Psoas muscle (tissue), 8 donors: Measurements from ENCODE around the gene MAPK7. TPM values are rescaled to one million over a fixed set of nuclear protein-coding genes. Genes with fewer than 3 reads are reported as not detected.

Experiments used
- ATAC-seq, 4 donors: fragments of 200-7000 bp; cut with Tn5 transposase; one replicate each; pipeline ENCODE4 v1.9.1; 2020; ENCODE audit warnings: moderate library complexity in 3 of 4, mild to moderate bottlenecking in 2 of 4
- DNase-seq, 2 donors: peaks; one replicate each; pipeline ENCODE4 v3.0.0-alpha.2; 2020
- H3K27ac ChIP-seq: fragments of 200-600 bp; one replicate; pipeline ENCODE4 v1.8.0; 2022
- H3K27me3 ChIP-seq, 3 donors: fragments of 200-600 bp in 1 of 3; one replicate each; pipeline versions ENCODE4 v1.6.1 to v1.8.0; 2013 to 2022; ENCODE audit warnings: low read length in 2 of 3, mild to moderate bottlenecking in 2 of 3, moderate library complexity in 1 of 3; ENCODE audit not compliant: insufficient read depth in 3 of 3
- H3K36me3 ChIP-seq, 2 donors: fragments of 200-600 bp in 1 of 2; one replicate each; pipeline versions ENCODE4 v1.6.1 to v1.8.0; 2013 to 2022; ENCODE audit warnings: low read depth in 1 of 2, mild to moderate bottlenecking in 1 of 2, moderate library complexity in 1 of 2; ENCODE audit not compliant: insufficient read depth in 1 of 2
- H3K4me1 ChIP-seq: fragments of 200-600 bp; one replicate; pipeline ENCODE4 v1.8.0; 2022
- H3K4me3 ChIP-seq: fragments of 200-600 bp; one replicate; pipeline ENCODE4 v1.8.0; 2022; ENCODE audit warnings: mild to moderate bottlenecking
- H3K9me3 ChIP-seq: fragments of 200-600 bp; one replicate; pipeline ENCODE4 v1.8.0; 2022
- CTCF ChIP-seq: fragments of 200-600 bp; IDR thresholded peaks from one replicate; pipeline ENCODE4 v1.8.0; 2022; ENCODE audit warnings: antibody characterized with exemption
- WGBS, 3 donors: extraction: QIAGEN DNeasy Blood & Tissue Kit; methylation state at CpG; one replicate each; pipeline versions ENCODE4 v1.1.6 to v1.1.7; 2013; 5-methylcytosine and 5-hydroxymethylcytosine counted together
- intact Hi-C, 2 donors: fragments of 100-400 bp; cut with DNase I; formaldehyde crosslinking; loops; one replicate each; pipeline versions ENCODE4 v1.11.0 to v1.14.2; 2022
- polyA plus RNA-seq, 3 donors: library from polyadenylated mRNA; stranded (reverse); fragments of 200-250 nt; gene quantifications; one replicate each; pipeline ENCODE4 v1.2.3, GENCODE V29; 2013
- total RNA-seq, 4 donors: library from RNA; stranded (reverse); fragmentation: NEBNext Ultra II Directional in 2 of 4; extraction: Animal tissue kit (Norgen Biotek cat#: 25700) in 2 of 4; gene quantifications; one replicate each; pipeline versions ENCODE4 v1.2.1 to v1.2.4, GENCODE V29; 2021 to 2023
- donor health status: healthy with polysubstance abuse.
- donor health status: DM: no; HTN: no; CAD: no; lungs with moderate emphysema.
- donor health status: Bipolar disorder and iron deficiency.
- donor health status: healthy.
- donor health status: DM: yes; HTN: yes; CAD: no.
- donor health status: DM: no; HTN: no; CAD: no.
- donor health status: DM: no; HTN: no; CAD: no.
- donor health status: DM: yes; HTN: yes; CAD: no.

MAPK7 gene
- total and polyA plus RNA-seq, 7 donors: 6.1 to 12.6 (median 7.5) TPM

- Histone ChIP-seq H3K4me1 (no peaks in the 10 kb centered on the region), H3K36me3 (no peaks in the 10 kb centered on the region), H3K27me3 (no peaks in the 10 kb centered on the region), H3K27ac (no peak overlapping the region), H3K9me3 (no peaks in the 10 kb centered on the region), H3K4me3 (no peak overlapping the region)
- DNase-seq: no peak
- ATAC-seq: no peak
- intact Hi-C loops: loop anchor here in 1 of 2 donors (10.0 kb wide), 1 partner anchor 398 kb away; no protein-coding TSS in a partner anchor
- WGBS, 3 donors: 86 to 90% (median 87%) methylated on average over 5 of the region's 5 CpGs
- TF ChIP-seq CTCF: no peak
Observed at GRCh38 chr17:19366637-19366972, 11.7 kb upstream of the MAPK7 start.

- Histone ChIP-seq H3K36me3 (no peaks in the 10 kb centered on the region), H3K9me3 (no peaks in the 10 kb centered on the region), H3K4me3 (no peak overlapping the region), H3K27ac (no peak overlapping the region), H3K27me3 (no peaks in the 10 kb centered on the region), H3K4me1 (no peaks in the 10 kb centered on the region)
- 82 to 94% (median 84%) methylated on average over 4 of the region's 4 CpGs for WGBS, 3 donors
- DNase-seq (no peak), ATAC-seq (no peak)
- intact Hi-C loops: loop anchor here in 1 of 2 donors (10.0 kb wide), 1 partner anchor 397 kb away; no protein-coding TSS in a partner anchor
- TF ChIP-seq CTCF: no peak
Observed at GRCh38 chr17:19368229-19368628, 10.1 kb upstream of the MAPK7 start.

- Histone ChIP-seq H3K4me1 (no peaks in the 10 kb centered on the region), H3K4me3 (no peak overlapping the region), H3K9me3 (no peaks in the 10 kb centered on the region), H3K27me3 (no peaks in the 10 kb centered on the region), H3K36me3 (no peaks in the 10 kb centered on the region), H3K27ac (no peak overlapping the region)
- no peak for ATAC-seq
- no peak for TF ChIP-seq CTCF
- DNase-seq: no peak
- WGBS, 3 donors: 90 to 91% (median 91%) methylated on average over 16 of the region's 16 CpGs
- intact Hi-C loops: loop anchor here in 1 of 2 donors (10.0 kb wide), 1 partner anchor 396 kb away; no protein-coding TSS in a partner anchor
Observed at GRCh38 chr17:19369107-19369778, 9.1 kb upstream of the MAPK7 start.

- TF ChIP-seq CTCF: no peak
- no peak overlapping the region for H3K27ac ChIP-seq
- ATAC-seq (peak in 2 of 4 donors; percentile 30 to 41), DNase-seq (no peak)
- 69 to 79% (median 77%) methylated on average over 12 of the region's 12 CpGs for WGBS, 3 donors
- intact Hi-C loops: loop anchor here in 1 of 2 donors (10.0 kb wide), 1 partner anchor 395 kb away; no protein-coding TSS in a partner anchor
- H3K9me3 ChIP-seq: no peaks in the 10 kb centered on the region
- no peaks in the 10 kb centered on the region for H3K36me3 ChIP-seq
- no peaks in the 10 kb centered on the region for H3K27me3 ChIP-seq
- H3K4me3 ChIP-seq: no peak overlapping the region
- no peaks in the 10 kb centered on the region for H3K4me1 ChIP-seq
Observed at GRCh38 chr17:19369846-19370492, 8.3 kb upstream of the MAPK7 start.
